HG02884 (cell line): ENCODE results near the gene CNOT6.
A peak's percentile ranks its signal among the peaks of the same experiment; 100 is the strongest.
"Not testable (repeated sequence)": the region's sequence is repeated elsewhere in the genome, so short reads cannot be mapped to it uniquely, and the experiment has no call there.

Experiments
- ATAC-seq: cut with Tn5 transposase; IDR thresholded peaks from one replicate; pipeline ENCODE4 v1.9.1; 2021; ENCODE audit warnings: mild to moderate bottlenecking, moderate library complexity; ENCODE audit not compliant: unreplicated experiment

CNOT6 gene

GRCh38 chr5:180494060-180494509 is at the start of gene CNOT6:
TSS of gene CNOT6 (plus strand) at chr5:180494379. CDS start at chr5:180529277, 34,898 bp downstream.
- ATAC-seq: peak; percentile 87

- no peak for ATAC-seq
These were observed 39.4 kb upstream of the CNOT6 start for GRCh38 chr5:180454752-180455151.

GRCh38 chr5:180455872-180456271 is 38.3 kb upstream of the CNOT6 start:
- ATAC-seq: no peak

GRCh38 chr5:180456792-180457191 is 37.4 kb upstream of the CNOT6 start:
- ATAC-seq: no peak

GRCh38 chr5:180458852-180459673 is 35.1 kb upstream of the CNOT6 start:
- not testable (repeated sequence) for ATAC-seq

GRCh38 chr5:180459674-180460142 is 34.5 kb upstream of the CNOT6 start:
- not testable (repeated sequence) for ATAC-seq

- no peak for ATAC-seq
These were observed 33.3 kb upstream of the CNOT6 start for GRCh38 chr5:180460834-180461233.

GRCh38 chr5:180461303-180461702 is 32.9 kb upstream of the CNOT6 start:
- ATAC-seq: no peak

GRCh38 chr5:180463216-180463900 is 30.8 kb upstream of the CNOT6 start:
- no peak for ATAC-seq

- ATAC-seq: no peak
These were observed 30.1 kb upstream of the CNOT6 start for GRCh38 chr5:180463916-180464602.

- ATAC-seq: no peak
These were observed 29.6 kb upstream of the CNOT6 start for GRCh38 chr5:180464603-180464970.

GRCh38 chr5:180465052-180465451 is 29.1 kb upstream of the CNOT6 start:
- not testable (repeated sequence) for ATAC-seq

GRCh38 chr5:180466316-180466715 is 27.9 kb upstream of the CNOT6 start:
- no peak for ATAC-seq

- ATAC-seq: no peak
These were observed 26.9 kb upstream of the CNOT6 start for GRCh38 chr5:180467028-180467975.

- ATAC-seq: no peak
These were observed 26.0 kb upstream of the CNOT6 start for GRCh38 chr5:180467989-180468731.

GRCh38 chr5:180468732-180469585 is 25.2 kb upstream of the CNOT6 start:
- no peak for ATAC-seq

- no peak for ATAC-seq
These were observed 24.7 kb upstream of the CNOT6 start for GRCh38 chr5:180469586-180469865.

GRCh38 chr5:180469866-180470265 is 24.3 kb upstream of the CNOT6 start:
- no peak for ATAC-seq

- no peak for ATAC-seq
These were observed 23.8 kb upstream of the CNOT6 start for GRCh38 chr5:180470361-180470760.
